GM19463 (cell line): ENCODE measurements around the gene SPINK8.
A peak's percentile ranks its signal among the peaks of the same experiment; 100 is the strongest.
"Not testable (repeated sequence)": the region's sequence is repeated elsewhere in the genome, so short reads cannot be mapped to it uniquely, and the experiment has no call there.

ENCODE experiments used
- ATAC-seq: cut with Tn5 transposase; IDR thresholded peaks from one replicate; pipeline ENCODE4 v1.9.1; 2021; ENCODE audit warnings: mild to moderate bottlenecking, moderate library complexity; ENCODE audit not compliant: unreplicated experiment

The SPINK8 gene

DNA sequence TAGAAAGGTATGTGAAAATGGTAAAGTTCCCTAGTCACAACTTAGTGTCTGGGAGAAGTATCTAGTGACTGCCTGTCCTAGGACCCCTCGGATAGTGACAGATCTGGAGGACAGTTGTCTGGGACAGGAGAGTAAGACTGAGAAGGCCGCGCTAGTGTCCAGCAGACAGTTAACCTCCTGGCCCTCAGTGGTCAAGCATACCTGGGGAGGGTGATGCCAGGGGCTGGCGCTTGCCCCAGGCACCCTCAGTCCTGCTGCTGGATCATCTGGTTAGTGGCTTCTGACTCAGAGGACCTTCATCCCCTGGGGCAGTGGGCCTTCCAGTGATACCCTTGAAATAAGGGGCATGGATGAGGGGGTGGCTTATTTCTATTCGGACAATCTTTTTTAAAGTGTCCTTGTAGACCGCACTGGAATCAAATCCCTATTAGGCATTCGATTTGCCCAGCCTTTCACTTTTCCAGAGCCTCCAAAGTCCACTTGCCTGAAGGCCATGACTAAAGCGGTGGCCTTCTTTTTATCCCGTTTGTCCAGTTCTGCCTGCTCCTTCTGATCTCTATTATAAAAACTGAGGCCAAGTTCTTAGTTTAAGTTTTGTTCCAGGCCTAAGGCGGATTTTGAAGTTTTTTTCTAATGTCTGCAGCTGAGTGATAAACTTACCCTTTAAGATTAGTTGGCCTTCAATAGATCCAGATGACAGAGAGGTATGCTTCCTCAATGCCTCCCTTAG lies 1.6 kb downstream of the SPINK8 start:
- not testable (repeated sequence) for ATAC-seq

DNA sequence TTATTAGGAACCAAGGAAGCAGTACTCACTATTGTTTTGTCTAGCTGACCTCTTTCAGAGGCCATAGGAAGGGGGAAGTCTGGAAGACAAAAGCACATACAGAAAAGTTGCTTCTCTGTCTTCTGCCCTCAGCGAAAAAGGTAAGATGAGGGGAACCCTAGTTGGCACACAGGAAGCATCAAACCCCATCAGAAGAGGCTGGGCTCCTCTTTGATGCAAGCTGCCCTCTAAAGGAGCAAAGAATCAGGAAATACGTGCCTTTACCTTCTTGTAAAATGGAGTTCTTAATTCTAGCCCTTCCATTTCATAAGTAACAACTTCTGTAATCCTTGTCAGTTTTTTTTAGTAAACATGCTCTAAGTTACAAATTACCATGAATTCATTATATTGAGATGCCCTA lies 12.5 kb downstream of the SPINK8 start:
- no peak for ATAC-seq

DNA sequence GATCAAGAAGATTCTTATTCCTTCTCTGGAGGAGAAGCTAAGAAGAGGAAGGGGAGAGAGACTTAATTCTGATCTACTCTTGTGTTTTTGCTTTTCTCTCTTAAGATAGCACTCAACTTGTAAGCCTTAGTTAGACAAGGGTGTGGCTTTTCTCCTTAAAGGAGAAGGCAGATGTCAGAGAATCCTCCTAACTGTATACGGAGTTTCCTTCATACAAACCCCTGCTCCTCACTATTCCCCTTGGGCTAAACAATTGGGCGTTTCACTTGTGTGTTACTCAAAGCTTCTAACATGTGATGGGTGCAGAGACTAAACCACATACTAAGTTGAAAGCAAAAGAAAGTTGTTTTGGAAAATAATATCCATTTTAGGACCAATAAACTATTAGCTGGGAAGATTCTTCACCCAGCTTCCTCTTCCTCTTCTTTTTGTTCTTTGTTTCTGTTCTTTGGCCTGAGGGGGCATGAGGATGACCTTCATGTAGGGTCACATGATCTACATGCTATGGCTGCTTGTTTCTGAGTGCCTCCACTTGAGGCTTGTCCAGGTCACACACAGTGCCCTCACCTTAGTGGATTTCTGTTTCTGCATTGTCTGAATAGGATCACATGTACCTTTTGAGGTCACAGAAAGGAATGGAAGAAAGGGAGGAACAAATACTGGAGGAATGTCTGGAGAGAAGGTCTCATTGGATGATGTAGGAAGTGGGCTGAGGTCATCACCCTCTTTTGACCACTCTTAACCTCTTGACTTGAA lies 14.6 kb downstream of the SPINK8 start:
- ATAC-seq, result no peak

DNA sequence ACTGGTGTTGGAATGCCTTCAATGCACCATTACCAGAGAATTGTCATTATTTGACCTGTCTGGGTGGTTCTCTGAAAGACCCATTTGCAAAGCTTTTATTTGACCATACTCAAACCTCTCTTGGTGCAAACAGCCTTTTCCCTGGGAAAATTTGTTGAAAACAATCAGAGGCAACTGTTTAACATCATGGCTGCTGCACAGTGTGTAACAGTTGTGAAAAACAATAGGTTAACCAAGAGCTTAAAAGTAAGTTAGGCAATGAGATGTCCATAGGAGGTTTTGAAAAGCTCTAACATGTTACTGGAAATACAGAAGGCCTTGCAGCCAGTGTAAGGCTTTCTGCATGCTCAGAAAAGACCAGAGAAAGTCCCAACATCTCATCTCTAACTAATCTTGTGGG lies 18.9 kb downstream of the SPINK8 start:
- no peak for ATAC-seq

DNA sequence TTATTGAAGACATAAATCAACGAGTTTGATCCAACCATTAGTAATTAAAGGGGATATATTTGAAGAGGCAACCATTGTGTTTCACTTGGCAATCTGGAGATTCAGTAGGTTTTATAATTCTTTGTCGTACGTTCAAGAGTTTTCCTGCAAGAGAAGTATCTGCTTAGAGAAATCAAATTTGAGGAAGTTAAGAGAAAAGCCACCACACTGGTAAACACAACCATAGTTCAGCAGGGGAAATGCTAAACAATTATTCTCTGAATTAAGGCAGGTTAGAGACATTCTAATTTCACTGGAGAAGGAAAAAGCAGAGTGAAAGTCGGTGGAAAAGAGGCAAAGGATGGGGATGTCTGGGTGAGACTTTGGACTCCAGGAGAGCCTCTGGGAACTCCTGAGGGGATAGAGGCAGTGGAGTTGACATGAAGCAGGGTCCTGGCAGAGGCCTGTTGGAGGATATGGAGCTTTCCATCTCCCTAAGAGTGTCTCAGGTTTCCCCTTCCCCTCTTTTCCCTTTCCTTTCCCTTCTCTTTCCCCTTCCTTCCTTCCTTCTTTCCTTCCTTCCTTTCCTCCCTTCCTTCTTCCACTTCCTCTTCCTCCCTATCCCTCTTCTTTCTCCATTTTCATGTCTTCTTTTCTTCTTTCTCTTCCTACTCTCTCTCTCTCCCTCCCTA lies 26.5 kb downstream of the SPINK8 start:
- ATAC-seq, result no peak

DNA sequence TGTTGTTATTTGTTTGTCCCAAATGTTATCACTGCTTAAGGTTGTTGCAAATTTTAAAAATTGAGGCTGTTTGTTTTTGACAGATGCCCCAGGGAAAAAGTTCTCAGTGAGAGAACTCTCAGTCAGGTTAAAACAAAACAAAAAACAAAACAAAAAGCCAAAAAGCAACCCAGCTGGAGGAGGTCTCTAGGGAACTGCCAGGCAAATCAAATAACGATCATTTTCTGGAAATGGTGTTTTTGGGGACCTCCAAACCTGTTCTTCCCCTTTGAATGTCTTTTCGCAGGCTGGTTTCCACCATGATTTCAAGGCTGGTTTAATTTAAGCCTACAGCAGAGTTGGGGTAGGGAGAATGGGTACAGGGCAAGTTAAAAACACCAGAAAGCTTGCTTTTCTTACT lies 27.2 kb downstream of the SPINK8 start:
- ATAC-seq, result no peak

DNA sequence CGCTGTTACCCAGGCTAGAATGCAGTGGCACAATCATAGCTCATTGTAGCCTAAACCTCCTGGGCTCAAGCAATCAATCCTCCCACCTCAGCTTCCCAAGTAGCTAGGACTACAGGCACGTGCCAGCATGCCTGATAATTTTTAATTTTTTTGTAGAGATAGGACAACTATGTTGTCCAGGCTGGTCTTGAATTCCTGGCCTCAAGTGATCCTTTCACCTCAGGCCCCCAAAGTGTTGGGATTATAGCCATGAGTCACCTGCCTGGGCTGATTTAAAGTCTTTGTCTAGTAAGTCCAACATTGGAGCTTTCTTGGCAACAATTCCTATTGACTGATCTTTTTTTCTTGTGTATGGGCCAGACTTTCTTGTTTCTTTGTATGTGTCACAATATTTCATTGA lies 28.1 kb downstream of the SPINK8 start:
- no peak for ATAC-seq

DNA sequence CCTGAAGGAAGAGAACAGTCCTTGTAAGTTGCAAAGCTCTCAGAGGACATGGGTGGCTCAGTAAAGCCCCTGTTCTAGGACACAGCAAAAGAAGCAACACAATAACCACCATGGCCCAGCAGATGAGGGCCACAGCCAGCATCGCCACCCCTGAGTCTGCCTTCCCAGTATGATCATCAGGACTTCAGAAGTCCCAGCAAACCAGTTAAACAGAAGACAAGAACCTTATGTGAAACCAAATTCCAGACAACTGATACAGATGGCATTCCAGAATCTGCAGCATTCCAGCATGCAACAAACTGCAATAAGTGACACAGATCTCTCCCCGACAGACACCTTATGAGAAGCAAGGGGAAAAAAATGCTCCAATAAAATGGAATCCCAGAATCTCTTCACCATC lies 30.4 kb downstream of the SPINK8 start:
- no peak for ATAC-seq

DNA sequence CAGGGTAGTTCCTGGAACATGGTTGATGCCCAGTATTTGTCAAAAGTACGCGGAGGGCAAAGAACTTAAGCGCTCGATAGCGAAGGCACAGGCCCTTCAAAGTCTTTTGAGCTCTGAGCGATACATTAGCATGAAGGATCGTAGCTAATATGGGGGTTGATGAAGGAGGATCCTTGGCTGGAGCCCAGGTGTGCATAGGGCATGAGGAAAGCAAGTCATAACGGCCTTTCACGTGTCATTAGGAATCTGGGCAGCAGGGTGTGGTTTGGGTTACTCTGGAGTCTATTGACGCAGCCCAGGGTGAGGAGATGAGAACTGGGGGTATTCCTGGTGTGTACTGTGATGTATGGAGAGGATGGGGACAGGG lies 31.7 kb downstream of the SPINK8 start:
- ATAC-seq, result peak; percentile 5

DNA sequence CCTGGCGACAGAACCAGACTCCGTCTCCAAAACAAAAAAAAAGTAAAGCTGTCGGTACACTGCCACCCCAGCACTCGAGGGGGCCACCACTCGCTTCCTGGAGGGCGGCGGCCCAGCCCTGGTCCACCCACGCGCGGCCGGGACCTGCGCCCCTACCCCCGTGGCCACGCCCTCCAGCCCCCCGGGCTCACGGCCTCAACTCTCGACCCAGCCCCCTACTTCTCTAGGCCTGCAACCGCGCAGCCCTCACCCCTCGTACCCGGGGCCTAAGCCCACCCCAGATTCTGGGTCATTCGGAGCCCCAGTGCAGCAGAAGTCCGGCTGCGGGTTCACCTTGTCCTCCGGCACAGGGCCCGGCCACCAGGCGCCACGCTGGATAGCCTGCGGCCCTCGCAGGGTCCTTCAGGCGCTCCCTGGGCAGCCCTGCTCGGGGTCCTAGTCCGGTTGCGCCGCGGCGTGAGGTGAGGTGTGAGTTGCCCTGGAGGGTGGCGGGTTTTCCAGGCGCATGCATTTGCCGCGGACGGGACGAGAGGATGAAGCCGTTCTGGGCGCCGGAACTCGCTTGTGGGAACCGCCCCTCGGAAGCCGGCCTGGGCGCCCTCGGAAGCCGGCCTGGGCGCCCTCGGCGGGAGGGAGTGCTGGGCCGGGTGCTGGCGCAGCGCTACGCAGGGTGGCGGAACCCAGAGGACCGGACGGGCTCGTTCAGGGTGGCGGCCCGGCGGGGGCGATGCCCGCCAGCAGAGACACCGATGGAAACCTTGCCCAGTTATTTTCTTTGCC lies 32.3 kb downstream of the SPINK8 start, which contains the start of gene NME6:
TSS of gene NME6 (minus strand) at position 348 of the 780 bp plus-strand sequence.
- peak; percentile 73 for ATAC-seq

DNA sequence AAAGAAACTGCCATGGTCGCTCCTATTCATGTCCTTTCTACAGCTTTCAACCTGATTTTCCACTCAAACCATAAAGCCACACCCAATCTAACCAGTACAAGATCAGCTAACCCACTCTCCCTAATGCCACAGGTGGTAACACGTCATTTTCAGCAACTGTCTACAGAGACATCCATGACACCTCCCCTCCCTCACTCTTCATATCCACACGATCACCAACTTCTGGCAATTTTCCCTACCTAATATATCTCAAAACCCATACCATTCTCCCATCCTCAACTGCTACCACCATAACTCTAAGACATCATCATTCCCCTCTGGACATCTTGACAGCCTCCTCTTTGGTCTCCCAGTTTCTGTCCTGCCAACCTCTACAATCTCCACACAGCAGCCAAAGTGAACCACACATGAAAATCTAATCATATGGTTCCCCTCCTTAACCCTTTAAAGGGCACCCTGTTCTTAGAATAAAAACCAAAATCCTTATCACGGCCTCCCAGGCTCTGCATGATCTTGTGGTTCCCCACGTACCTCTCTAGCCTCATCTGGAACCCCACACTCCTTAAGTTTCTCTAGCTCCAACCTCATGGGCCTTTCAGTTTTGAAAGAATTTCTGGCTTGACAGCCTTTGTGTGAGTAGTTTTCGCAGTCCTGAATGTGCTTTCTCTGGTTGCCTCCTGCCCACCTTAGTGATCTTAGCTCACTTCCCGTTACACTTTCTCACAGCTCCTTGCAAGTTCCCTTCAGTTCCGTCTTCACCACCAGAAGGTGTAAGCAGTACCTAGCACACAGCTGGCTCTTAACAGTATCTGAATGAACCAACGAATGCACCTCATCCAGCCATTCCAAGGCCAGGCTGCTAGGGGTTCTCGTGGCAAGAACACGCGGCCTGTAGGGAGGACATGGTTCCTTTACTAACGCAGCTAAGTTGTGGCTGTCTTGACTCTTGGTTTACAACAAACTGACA lies 33.4 kb downstream of the SPINK8 start:
- peak; percentile 37 for ATAC-seq

DNA sequence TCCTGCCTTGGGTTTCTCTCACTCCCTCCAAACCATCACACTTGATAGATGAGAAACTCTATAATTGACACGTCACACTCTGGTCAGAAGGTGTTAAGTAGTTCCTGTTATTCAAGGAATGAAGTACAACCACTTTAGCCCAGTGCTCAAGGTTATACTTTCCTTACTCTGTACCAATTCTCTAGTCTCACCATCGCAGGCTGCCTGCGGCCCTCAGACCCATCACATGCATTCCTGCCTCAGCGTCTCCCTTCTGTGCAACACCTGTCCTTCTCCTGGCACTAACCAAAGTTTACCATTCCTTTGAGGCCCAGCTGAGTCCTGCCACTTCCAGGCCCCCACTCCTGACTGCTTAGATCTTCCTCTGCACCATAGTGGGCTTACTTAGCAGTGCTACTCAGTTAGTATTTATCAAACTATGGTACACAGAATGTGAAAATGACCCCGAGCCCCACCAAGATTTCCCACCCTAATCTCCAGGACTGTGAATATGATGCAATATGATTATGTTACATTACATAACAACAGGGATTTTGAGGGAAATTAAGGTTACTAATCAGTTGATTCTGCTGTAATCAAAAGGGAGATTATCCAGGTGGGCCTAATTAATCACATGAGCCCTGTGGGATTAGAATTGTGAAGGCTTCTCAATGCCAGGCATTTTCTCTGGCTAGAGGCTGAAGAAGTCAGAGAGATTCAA lies 36.2 kb downstream of the SPINK8 start:
- no peak for ATAC-seq

DNA sequence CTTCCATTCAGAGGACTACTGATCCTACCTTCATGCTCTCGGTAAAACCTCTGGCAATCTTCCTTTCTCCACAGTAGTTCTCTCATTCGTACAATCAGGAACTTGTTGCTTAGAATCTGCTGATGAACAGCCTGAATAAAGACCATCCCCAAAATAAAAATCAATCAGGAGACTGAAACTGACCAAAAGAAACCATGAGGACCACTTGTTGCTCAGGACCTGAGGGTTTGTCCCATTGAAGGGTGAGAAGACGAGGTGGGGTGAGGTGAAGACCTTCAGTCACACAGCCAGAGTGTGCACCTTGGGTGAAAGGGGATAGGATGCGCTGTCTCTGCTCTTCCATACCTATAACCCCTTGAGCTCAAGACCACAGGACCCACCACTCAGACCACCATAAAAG lies 36.8 kb downstream of the SPINK8 start:
- no peak for ATAC-seq

DNA sequence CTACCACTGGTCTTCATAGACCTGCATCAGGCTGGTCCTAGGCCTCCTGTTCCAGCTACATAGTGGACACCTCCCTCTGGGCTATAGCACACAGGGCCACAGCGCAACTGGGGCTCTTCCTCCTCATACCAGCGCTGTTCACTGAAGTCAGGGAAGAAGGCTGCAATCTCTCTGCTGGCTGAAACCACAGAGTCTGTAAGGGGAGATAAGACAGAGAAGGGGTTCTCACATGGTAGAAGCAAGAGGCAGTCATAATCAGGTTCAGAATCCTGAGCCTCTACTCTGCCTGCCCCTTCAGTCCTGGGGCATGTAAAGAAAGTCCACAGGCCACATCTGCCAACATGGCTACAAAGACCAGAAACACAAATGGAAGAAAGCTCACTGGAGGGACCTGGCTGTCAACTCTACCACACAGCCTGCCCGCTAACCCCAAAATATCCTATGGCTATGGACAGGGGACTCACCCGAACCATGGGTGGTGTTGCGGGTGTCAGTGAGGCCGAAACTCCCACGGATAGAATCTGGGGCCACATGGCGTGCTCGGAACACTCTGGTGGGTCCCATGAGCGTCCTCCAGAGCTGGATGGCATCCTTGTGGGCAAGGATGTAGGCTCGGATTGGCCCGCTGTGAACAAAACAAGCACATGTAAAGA lies 38.7 kb downstream of the SPINK8 start:
- no peak for ATAC-seq

DNA sequence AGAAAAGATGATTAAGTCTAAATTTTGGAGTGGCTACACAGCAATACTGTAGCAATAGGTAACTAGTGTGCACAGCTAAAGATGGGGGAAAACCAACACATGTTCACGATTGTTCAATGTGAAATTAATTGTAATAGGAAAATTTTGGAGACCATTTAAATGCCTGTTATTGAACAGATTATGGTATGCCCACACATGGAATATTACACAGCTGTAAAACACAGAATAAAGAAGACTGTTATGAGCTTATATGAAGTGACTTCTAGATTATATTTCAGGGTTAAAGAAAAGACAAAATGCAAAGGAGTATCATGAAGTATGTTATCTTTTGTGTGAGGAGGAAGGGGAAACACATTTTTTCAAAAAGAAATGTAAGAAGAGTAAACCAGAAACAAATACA lies 43.8 kb downstream of the SPINK8 start:
- no peak for ATAC-seq

DNA sequence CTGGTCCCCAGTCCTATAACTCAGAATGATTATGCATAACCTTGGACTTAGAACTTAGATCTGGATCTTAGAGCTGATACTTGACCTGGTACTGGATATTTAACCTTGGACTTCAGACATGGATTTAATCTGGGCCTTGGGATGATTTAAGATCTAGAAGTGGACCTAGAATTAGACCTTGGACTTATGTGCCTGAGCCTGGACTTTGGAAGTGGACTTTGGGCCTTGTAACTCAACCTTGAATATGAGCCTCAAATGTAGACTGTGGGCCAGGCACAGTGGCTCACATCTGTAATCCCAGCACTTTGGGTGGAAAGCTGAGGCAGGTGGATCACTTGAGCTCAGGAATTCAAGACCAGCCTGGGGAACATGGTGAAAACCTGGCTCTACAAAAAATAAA lies 46.4 kb downstream of the SPINK8 start:
- no peak for ATAC-seq

DNA sequence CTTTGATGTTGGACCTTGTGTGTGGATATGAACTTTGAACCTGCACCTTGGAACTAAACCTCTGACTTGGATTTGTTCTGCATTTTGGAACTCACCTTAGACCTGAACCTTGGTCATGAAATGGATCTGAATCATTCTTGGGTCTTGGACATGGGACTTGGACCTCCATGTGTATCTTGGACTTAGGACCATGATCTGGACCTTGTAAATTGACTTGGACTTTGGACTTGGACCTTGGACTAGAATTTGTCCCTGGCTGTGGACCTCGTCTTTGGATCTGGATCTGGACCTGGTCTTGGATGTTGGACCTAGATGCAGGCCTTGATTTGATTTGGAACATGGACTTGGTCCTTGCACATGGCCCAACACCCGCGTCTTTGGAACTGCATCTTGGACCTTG lies 47.2 kb downstream of the SPINK8 start:
- ATAC-seq, result no peak

DNA sequence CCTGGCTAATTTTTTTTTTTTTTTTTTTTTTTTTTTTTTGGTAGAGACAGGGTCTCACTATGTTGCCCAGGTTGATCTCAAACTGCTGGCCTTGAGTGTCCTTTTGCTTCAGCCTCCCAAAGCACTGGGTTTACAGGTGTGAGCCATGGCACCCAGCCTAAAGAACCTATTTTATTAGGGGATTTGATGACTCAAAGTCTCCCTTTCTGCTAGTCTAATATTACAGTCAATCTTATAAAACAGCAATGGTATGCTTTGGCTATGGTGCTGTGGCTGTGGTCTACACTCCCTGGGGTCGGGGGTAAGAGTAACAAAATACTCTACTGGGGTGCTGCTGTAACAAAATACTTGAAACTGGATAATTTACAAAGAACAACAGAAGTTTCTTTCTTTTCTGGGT lies 47.8 kb downstream of the SPINK8 start:
- ATAC-seq, result no peak

DNA sequence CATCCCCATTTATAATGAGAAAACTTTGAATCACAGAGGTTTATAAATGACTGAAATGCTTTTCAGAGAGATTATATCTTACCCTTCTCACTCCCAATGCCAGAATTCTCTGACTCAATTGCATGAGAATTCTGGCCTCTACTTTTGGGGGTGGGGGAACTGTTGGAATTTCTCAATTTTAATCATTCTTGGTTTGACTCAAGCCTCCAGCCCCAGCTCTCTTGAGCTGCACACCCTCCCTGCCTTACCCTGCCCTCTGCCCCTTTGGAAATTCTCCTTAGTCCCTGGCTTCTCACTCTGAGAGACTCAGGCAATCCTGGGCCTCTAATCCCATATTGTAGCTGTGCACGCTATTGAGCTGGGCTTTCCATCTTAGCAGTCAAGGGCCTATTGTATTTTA lies 48.3 kb downstream of the SPINK8 start:
- no peak for ATAC-seq
